Measurements from ENCODE around the gene SEMA3A.
"Not testable (repeated sequence)": the region's sequence is repeated elsewhere in the genome, so short reads cannot be mapped to it uniquely, and the experiment has no call there.

SEMA3A gene

DNA sequence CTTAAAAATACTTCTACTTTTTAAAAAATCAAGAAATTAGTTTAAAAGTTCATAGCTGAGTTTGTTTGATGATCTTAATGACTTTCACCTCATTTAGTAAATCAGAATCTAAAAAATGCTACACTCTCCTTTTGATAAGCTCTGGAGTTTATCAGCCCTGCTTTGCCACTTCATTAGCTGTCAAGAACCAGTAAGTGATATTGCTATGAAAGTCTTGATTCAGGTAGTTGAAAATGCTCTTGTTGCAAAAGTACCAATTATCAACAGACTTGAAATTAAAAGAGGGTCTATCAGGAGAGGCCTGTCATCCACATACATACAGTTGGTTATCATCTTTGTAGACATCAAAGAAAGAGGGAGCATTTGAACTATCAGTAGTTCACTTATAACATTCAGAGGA lies 41.6 kb downstream of the SEMA3A start:
- DNase-seq, result no peak

DNA sequence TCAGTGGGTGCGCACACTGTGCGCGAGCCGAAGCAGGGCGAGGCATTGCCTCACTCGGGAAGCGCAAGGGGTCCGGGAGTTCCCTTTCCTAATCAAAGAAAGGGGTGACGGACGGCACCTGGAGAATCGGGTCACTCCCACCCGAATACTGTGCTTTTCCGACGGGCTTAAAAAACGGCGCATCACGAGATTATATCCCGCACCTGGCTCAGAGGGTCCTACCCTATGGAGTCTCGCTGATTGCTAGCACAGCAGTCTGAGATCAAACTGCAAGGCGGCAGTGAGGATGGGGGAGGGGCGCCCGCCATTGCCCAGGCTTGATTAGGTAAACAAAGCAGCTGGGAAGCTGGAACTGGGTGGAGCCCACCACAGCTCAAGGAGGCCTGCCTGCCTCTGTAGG lies 44.2 kb downstream of the SEMA3A start:
- DNase-seq, result not testable (repeated sequence)

DNA sequence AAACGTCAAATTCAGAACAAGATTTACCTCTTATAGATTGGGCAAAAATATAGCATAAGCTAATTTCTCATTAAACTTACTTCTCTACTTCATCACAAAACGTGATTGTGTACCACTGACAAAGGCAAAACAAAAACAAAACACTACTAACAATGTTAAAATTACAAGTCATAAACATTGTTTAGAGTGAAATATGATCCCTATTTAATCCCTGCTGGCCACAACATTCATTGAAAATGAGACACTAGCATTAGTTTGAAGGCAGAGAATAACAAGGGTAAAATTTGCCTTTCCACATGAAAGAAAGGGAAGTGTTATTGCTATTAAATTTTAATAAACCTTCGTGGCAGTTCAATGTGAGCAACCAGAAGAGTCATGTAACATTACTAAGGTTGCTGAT lies 45.0 kb downstream of the SEMA3A start:
- DNase-seq, result no peak

DNA sequence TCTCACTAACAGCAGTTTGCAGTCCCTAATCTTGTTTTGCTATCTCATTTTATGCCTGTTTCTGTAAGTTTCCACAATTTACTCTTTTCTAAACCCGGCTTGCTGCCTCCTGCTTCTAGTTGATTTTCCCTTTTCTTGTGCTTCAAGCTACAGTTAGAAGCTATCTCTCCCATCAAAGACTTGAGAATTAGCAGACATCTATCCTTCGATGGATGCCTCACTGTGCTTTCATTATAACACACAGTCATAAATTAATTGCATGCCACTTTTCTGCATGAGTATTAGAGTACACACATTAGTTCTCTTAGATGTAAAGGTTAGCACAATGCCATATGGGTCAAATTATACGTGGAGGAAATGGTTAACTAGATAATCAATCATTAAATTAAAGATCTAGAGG lies 48.7 kb downstream of the SEMA3A start:
- no peak for DNase-seq

DNA sequence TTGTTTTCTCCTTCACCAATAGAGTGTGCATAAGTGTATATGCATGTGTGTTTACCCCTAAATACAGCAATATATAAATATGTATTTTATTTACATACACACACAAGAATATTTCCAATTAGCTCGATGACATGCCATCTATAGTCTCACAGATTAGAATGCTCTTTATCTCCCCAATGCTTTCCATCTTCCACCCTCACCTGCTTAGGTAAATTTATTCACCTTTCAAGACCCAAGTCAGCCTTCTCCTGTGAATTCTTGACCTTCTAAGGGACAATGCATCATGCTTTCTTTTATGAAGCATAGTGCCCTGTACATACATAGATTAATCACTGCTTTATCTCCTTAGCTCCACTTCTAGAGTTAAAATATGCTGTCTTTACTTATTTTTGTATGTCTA lies 49.7 kb downstream of the SEMA3A start:
- DNase-seq, result no peak

DNA sequence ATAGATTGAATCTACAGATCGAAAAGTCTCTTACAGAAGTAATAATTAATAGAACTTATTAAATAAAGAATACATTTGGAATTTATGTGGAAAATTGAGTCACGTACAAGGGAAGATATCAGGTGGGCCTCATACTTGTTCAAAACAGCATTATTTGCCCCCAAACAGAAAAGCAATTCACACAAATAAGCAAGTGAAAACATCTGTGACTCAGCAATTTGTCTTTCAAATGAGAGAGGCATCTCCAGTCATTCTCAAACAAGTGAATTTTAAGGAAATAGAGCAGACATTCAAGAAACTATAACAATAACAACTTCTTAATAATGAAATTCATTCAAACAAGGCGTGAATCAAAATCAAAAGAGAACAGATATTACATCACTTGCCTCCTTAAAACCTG lies 50.1 kb downstream of the SEMA3A start:
- DNase-seq, result no peak

DNA sequence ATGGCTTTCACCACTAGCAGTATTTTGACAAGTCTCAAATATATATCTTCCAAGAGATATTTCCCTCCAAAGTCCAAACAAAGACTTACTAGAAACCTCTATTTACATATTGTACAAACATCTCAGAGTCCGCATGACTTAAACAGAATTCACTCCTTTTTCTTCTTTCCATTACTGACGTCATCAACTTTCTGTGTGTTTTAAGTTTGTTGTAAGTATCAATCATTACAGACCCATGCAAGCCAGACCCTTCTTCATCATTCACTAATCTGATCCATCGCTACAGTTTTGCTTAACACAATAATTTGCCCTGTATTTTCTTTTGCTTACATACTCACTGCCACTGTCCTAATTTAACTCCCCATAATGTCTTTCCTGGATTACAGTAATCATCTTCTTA lies 51.9 kb downstream of the SEMA3A start:
- no peak for DNase-seq

DNA sequence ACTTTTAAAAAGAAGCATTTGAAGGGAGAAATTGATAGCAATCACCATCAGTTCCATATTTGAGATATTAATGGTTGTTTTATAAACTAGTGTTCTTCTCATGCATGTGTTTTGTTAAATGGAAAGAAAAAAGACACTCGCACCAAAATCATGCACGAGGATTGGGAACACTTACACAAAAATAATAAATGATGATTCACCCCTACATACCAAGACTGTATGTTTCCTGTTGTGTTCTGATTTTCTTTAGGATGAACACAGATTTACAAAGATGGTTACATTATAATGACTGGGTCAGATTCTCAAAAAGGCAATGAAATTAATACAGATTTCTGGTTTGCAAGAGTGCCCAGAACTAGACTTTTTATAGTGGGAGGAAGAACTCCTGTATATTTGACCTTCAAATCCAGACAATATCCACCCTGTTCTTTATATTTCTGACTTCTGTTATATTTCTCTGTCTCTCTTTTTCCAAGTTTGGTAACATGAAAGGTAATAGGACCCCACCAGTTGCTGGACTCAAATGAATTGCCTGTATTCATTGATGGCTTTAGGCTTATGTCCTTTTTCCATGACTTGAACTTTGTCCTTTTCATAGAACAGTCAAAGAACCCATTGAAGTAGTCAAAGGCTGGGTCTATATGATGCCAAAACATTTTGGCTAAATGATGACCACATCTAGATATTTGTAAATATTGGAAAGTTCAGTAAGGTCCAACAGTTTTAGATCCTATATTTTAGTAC lies 54.4 kb downstream of the SEMA3A start:
- DNase-seq, result no peak

DNA sequence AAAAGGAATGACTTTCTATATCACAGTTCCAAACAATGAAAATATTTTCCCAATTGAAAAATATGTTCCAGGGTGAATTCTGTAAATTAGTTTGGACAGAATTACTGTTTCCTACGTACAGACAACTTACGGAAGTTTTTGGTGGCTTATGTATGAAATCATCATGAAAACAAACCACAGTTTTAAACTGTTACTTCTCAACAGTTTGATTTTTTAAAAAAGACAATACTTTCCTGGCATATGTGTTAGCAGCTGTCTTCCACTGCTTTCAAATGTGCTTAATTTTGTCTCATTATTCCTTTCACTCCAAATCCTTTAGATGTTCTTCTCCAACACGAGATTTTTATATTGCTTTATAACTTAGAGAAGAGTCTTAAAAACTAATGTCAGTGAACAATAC lies 56.2 kb downstream of the SEMA3A start:
- DNase-seq, result no peak

DNA sequence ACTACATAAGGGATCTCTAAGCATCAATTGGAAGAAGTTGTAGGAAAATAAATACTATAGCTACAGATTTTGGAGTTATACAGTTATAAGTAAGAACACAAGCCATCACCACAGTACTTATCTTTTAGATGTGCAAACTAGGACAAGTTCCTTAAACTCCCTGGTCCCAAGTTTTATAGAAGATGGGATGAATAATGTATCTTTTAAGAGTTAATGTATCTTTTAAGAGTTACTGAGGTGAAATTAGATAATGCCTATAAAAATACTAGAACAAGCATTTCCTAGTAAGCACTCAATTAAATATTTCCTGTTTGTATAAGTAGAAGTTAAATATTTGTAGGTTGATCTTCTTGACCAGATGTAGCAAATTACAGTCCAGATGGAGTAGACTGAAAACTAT lies 56.8 kb downstream of the SEMA3A start:
- no peak for DNase-seq

DNA sequence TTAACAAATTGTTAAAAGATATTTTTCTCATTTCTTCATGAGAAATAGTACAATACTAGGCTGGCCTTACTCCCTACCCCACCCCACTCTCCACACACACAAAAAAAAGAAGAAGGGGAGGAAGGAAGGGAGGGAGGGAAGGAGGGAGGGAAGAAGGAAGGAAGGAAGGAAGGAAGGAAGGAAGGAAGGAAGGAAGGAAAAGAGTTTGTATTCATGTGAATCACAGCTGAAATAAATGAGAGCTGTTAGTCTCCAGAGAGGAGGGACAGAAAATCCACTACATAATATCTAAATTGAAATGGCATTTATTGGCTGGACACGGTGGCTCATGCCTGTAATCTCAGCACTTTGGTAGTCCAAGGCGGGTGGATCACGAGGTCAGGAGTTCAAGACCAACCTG lies 57.8 kb downstream of the SEMA3A start:
- no peak for DNase-seq

DNA sequence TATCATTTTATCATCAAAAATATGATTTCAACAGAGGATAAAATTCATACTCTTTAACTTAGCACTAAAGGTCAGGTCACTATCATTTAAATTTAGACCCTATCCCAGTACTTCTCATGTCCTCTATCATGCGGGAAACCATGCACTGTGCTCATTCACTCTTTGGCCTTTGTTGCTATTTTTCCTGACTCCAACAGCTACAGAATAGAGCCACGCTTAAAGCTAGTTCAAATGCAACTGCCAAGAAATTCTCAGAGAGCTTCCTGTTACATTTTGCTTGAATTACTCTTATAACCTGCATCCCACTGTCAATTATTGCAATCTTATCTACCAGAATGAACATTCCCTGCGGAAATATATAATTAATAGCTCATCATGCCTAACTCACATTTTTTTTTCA lies 58.3 kb downstream of the SEMA3A start:
- DNase-seq, result no peak

DNA sequence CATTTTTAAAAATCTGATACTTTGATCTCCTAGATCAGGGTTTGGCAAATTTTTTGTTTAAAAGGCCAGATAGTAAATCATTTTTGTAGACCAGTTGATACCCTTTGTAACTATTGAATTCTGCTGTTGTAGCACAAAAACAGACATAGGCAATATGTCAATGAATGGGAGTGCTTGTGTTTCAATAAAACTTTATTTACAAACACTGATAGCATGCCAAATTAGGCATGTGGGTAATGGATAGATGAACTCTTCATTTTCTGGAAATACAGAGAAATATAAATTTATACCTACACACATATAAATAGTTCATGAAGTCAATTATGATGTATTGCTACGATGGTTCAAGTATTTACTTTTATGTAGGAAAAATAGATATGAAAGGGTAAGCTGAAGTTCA lies 60.4 kb downstream of the SEMA3A start:
- DNase-seq, result no peak

DNA sequence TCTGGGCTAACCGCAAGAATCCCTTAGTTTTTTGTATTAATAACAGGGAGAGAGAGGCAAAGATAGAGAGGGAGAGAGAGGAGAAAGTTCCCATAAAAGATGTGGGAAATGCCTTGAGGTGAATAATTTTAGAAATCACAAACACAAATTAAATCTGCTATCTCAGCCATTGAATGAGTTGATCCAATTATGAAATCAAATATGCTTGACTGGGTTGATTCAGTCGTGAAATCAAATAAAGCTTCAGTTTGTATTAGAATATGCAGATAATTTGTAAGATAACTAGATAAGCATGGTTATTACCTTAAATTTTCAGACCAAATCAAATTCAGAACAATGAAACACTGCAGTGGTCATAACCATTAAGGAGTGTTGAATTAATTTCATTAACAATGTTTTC lies 68.9 kb downstream of the SEMA3A start:
- no peak for DNase-seq

DNA sequence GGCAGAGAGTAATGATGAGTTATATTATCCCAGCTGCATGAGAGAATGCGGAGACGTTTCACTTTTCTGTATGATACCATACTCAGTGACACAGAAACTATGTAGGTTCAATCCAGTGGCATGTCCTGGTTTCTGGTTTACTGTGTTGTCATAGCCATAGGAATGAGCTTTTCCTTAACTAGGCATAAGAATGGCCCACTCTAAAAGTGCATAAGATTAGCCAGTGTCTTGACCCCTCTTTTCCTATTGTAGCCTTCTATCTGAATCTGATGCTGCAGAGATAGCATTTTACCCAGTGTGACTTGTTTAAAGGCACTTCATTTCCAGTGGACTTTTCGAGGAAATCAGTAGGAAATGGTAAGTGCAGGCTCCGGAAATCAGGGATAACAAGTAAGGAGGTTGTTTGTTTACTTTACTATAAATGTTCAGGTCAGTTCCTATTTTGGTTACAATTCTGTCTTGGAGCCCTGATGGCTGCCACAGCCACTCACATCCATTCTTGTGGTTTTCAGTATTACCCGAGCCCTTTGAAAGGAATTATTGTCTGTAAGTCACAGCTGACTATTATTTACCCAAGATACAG lies 70.5 kb downstream of the SEMA3A start:
- no peak for DNase-seq

DNA sequence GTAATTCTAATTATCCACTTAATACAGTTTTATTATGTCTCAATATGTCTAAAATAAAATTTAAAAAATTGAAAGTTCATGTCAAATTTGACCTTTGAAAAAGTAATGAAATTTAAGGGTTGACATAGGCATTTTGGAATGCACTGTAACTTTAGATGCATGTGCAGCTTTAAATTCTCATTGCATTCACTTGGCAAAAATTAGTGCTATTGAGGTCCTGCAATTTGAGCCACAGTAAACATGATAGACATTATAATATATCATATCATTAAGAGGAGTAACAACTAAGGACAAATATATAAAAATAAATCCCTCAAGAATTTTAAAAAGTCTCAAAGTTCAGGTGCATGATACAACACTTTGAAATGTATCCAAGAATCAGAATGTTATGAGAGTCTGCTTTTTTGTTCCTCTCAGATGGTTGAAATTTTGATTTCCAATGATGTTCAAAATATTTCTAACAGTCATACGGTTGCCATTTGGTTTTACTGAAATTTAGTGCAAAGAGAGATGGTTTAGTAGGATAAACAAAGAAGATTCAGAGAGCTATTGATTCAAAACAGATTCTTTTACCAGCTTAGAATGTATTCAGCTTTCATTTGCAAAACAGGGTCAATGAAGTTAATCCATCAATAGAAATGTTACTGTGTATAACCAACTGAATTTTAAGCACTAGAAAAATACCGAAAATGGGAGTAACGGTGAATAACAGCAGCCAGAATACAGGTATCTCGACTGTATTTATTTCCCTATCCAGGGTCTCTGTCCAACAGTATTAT lies 71.8 kb downstream of the SEMA3A start:
- DNase-seq, result no peak

DNA sequence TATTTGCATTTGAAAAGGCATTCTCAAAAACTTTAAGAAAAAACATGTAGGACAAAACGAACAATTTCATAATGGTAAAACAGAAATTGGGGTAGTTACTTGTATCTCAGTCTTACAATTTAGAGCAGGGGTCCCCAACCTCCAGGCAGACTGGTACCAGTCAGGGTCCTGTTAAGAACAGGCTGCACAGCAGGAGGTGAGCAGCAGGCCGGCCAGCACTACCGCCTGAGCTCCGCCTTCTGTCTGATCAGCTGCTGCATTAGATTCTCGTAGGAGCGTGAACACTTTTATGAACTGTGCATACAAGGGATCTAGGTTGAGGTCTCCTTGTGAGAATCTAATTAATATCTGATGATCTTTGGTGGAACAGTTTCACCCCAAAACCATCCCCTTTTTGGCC lies 77.3 kb downstream of the SEMA3A start:
- no peak for DNase-seq

DNA sequence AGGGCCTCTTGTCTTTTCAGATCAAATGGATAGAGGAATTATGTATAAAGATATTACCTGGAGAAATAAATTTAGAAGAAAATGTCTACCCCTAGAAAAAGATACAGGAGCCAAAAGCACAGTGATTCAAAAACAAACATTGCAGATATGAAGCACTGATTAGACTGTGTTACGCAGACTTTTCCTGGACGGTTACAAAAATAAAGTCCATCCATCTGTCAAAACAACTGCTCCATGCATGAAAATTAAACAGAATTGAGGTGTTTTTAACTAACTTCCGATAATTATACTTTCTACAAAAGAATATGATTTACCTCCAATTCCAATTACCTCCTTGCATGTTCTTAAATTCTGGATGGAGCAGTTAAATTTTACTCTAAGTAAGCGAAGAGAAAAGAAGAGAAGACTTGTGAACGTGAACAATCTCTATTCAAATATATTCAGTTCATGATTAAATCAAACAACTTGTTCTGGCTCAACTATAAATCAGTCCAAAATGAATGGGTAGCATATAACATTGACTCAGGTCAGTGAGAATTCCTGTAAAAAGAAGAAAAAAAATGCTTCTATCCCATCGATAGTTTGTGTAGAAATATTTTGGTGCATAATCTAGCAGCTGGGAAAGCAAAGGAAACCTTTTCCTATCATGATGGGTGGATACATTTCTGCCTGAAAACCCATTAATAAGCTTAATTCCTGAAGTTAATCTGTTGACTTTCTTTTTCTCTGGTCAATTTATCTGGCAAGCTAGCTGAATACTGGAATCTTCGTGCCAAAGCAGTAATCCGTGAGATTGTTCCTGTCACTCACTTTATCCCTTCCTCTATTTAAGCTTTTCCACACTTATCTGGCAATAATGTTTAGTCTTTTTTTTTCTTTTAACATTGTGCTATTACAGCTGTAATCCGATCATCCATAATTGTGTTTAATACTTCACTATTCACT lies 80.4 kb downstream of the SEMA3A start:
- DNase-seq, result no peak

DNA sequence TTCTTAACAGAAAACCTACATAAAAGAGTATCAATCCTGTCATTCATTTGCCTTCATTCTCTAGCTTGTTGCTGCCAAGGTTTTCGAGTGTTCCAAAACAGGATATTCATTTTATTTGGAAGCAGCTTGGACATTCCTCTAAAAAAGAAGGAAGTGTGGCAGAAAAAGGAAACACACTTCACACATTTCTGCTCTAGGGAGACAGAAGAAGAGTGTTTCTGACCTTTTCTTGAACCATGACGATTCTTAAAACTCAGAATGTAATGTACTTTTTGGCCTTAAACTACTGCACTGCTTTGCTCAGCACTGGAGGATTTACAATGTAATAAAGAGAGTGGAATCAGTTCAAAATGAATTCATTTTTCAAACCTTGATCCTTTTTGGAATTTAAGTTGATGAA lies 81.3 kb downstream of the SEMA3A start:
- no peak for DNase-seq

DNA sequence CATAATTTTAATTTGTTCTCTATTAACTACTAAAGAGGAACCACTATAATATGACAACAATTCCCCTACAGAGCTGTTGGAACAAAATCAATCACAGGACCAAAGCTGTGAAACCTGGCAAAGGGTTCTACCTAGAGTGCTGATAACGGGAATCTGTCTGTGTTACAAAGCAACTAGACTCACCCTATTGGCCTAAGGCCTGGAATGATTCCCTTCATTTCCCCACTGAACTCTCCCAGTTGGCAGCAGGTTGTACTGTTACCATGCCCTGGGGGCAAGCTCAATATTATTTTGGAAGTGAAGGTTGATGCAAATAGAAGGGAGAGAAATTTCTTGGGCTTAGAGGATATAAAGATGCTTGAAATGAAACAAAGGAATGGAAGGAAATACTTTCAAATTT lies 81.8 kb downstream of the SEMA3A start:
- DNase-seq, result no peak

DNA sequence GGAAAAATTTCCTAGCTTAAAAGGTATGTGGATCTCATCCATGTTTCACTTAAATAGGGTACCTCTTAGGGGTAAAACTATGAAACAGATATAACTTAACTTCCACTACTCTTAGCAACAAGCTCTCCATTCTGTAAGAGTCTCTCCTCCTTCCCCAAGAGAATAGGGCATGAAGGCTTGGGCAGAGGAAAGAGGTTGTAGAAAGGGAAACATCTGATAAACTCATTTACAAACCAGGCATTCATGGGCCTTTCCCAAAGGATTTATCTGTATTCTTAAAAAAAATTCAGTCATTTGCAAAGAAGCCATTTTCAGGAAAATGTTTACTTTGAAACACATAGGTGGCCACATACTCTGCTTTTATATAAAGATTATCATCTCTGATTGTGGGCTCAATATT lies 82.7 kb downstream of the SEMA3A start:
- no peak for DNase-seq

DNA sequence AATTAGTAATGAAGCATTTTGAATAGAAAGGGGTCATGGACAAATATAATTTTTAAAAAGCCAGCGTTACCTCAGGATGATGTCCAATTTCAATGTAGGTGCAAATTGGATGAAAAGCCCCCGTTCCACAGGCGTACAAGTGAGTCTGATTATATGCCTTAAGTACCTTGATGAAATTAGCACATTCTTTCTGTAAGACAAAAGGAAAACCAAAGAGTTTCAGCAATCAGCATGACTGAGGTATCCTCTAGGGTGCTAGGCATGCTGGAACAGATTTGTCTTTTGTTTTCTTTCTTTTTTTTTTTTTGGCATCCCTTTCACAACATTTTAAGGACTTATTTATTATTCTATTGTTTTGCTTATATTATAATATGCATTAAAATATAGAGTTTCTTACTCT lies 84.2 kb downstream of the SEMA3A start:
- no peak for DNase-seq

DNA sequence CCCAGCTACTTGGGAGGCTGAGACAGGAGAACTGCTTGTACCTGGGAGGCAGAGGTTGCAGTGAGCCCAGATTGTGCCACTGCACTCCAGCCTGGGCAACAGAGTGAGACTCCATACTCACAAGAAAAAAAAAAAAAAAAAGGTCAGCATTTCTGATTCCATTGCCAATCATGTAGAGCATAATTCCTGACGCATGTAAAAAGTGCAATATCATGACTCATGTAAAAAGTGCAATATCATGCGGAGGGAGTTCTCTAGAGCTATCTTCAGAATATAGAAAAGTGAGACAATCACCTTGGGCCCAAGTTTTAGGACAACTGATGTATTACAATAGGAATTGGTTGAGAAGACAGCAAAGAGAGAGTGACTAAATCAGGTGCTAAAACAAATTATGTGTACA lies 85.8 kb downstream of the SEMA3A start:
- no peak for DNase-seq
